GM15510 (cell line): ENCODE measurements around the gene TAMALIN.

Experiments
- POLR2A ChIP-seq: IDR thresholded peaks from 3 replicates; pipeline ENCODE4 v1.6.1; 2011; ENCODE audit warnings: borderline replicate concordance; ENCODE audit not compliant: insufficient read length; ENCODE audit errors: extremely low read depth

TAMALIN gene

DNA sequence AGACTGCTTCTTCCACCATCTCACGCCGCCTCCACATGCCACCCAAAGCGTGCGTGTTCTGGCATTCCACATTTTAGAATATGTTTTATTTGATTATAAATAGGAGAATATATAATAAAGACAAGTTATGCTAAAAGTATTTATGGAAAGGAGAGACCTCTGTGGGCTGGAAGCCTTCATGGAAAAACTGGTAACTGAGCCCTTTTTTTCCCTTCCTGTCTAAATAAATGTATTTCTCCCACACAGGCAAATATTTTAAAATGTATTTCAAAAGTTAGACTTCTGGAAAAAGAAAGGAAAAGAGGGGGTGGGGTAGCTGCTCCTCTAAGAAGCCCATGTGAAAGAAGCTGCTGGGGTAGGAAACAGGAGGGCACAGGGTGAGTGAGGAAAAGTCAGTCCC lies 28.4 kb downstream of the TAMALIN start:
- TF ChIP-seq POLR2A = no peak

GRCh38 chr12:52035926-52036325 lies 29.2 kb downstream of the TAMALIN start:
- TF ChIP-seq POLR2A = no peak

- TF ChIP-seq POLR2A = no peak
Measured at GRCh38 chr12:52036587-52037171, 29.9 kb downstream of the TAMALIN start.

- TF ChIP-seq POLR2A = no peak
Measured at GRCh38 chr12:52037248-52037861, 30.6 kb downstream of the TAMALIN start.

GRCh38 chr12:52038447-52038846 lies 31.7 kb downstream of the TAMALIN start:
- TF ChIP-seq POLR2A = no peak

DNA sequence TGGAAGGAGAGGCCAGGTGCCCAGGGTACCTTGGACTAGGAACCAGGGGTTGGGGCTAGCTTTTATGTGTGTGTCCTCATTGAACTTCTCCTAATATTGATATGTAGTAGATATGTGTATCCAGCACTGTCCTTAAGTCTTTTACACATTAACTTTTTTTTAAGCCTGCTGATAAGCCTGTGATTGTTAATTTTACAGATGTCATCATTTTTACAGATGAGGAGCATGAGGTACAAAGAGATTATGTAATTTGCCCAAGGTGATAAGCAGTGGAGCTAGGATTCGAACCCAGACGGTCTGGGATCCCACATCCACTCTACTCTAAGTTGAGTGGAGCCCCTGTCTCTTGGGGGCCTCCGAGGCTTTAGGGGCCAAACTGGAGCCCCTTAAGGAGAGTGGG lies 34.3 kb downstream of the TAMALIN start:
- no peak for TF ChIP-seq POLR2A

- TF ChIP-seq POLR2A = no peak
Measured at GRCh38 chr12:52041695-52042123, 35.0 kb downstream of the TAMALIN start.

DNA sequence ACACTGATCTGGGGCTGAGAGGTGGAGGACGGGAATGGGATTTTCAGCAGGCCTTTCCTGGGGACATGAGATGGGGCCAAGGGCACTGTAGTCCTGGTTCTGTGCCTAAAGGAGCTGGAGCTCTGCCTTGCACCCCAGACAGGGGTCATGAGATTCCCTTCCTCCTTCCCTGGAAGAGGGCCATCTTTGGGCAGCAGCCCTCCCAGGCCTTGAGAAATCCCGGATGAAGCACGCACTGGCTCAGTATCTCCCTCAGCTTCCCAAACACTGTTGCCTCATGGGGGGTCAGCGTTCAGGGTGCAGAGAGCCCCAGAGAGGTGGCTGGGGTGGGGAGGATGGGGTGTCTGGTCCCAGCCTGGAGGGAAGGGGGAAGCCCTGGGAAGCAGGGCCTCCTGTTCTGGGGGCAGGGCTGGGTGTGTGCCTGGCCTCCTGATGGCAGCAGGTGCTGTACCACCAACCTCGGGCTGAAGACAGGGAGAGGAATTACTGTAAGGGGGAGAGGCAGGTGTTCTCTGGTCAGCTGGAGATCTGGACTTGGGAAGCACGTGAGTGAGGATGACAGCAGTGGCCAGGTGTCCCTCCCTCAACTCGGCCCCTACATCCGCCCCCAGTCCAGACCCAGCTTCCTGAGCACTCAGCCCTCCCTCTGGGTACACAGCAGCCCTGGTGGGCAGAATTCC lies 36.1 kb downstream of the TAMALIN start:
- TF ChIP-seq POLR2A = no peak

DNA sequence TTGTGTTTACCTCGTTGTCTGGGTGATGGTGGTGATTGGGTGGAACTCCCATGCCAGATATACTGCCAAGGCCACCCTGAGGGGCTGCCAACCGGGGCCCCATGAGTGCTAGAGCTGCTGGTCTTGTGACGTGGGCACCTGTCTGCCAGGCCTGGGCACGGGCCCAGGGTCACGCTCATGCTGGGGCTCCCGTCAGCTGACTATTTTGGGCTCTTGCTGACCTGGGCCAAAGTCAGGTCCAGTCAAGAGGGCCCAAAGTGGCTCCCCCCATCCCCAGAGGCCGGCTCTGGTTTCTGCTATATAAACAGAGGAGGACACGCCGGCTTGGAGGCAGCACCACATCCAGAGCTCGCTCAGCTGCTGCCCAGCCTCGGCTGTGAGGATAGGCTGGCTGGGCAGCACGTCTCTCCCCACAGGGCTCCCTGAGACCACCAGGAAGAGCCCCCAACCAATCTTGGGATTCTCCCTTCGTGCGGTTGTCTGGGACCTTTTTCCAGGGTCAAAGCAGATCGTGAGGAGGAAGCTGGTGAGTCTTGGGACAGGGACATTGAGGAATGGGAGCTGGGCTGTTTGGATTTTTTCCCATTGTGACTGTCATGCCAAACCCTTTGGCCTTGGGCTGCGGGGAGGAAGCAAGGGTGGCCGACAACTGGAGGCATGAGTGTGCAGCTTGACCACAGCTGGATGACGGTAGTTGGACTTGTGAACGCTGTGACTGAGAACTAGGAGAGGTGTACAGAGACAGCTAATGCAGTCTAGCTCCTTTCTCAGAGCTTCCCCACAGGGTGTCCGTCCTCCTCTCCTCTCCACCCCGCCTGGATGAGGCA lies 36.9 kb downstream of the TAMALIN start:
- TF ChIP-seq POLR2A = no peak

DNA sequence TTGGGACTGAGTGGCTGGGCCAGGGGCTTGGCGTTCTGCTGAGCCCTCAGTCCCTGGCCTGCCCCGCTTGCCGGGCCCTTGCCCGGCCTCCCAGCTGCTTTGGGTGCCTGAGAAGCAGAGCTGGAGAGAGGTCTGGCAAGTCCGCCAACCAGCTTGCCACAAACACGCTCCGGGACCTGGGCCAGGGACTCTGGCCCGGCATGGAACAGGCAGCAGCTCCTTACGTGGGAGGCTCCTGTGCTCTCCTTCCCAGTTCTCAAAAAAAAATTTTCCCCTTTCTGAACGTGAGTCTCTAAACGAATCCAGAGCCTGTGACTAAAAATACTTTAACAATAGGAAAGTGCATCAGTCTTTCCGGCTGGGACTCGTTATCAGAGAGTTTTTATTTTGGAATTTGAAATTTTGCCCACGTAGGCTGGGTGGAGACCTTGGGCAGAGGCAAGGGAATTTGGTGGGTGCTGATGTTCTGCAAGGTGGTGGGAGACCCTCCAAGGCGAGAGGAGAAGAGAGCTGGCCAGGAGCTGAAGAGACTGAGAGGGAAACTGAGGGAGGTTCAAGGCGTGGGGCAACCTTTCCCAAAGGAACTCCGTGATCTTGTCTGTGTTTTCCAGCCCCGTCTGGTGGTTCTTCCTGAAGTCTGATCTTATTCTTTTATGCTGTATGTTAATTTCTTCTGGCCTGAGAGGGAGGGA lies 37.7 kb downstream of the TAMALIN start:
- TF ChIP-seq POLR2A = no peak

DNA sequence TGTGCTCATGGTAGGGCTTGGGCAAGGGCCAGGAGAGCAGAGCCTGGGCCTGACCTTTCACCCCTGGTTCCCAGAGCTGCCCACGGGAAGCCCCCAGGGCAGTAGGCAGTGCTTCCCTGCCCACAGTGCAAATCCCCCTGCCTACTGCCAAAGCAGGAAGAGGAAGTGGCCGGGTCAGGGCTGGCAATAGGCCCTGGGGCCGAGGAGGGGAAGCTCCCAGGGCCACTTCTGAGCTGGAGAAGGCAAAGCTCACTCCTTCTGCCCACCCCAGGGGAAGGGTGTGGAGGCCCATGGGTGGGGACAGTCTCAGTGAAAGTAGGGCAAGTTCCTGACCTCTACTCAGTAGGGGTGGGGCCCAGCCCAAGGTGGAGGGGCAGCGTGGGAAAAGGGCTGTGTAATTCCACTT lies 39.1 kb downstream of the TAMALIN start:
- TF ChIP-seq POLR2A = no peak

GRCh38 chr12:52046859-52047258 lies 40.1 kb downstream of the TAMALIN start:
- TF ChIP-seq POLR2A = no peak

GRCh38 chr12:52049286-52049685 lies 42.5 kb downstream of the TAMALIN start:
- no peak for TF ChIP-seq POLR2A

DNA sequence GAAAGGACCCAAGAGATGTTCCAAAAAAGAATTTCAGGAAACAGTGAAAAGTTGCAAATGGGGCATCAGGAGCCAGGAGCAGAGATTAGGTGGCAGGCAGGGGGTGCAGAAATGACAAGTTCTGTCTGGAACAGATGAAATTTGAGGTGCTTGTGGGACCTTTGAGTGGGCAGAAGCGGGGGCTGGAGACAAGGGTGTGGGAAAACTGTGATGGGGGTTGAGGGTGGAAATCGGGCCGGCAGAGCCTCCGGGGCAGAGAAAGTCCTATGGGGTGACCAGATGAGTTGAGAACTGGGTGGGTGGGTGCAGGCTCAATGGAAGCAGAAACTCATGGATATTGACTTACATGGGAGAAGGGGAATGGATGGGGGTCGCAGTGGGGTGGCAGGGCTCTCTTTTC lies 42.9 kb downstream of the TAMALIN start:
- no peak for TF ChIP-seq POLR2A
